ENCODE results near the gene WNT7B.

Gene WNT7B

GRCh38 chr22:45879552-45879949 lies 97.4 kb downstream of the WNT7B start:
- 93% methylated on average over 6 of the region's 6 CpGs for WGBS
- H3K4ac ChIP-seq (ENCODE audit: low read depth in 1 of 2, low read length in 2 of 2): no peak overlapping the region

GRCh38 chr22:45878901-45879551 lies 97.9 kb downstream of the WNT7B start:
- H3K79me1 ChIP-seq (replicated peaks; ENCODE audit: low read length, poor library complexity, severe bottlenecking): no peaks in the 10 kb centered on the region
- 65% methylated on average over 16 of the region's 16 CpGs for WGBS

More at GRCh38 chr22:45879552-45879949, 97.4 kb downstream of the WNT7B start:
- H3K9ac ChIP-seq (ENCODE audit: low read length): no peak overlapping the region
- H3K4me3 ChIP-seq (ENCODE audit: insufficient read depth in 1 of 2, low read depth in 1 of 2, low read length in 2 of 2): no peak overlapping the region
- H3K27ac ChIP-seq (ENCODE audit: low read length, poor library complexity, severe bottlenecking): no peak overlapping the region
- no peak overlapping the region for H2BK5ac ChIP-seq (ENCODE audit: low read depth, low read length, poor library complexity, severe bottlenecking)
- no peak overlapping the region for H3K14ac ChIP-seq (ENCODE audit: low read length in 2 of 2)
- peaks cover 0 to 5% of the 10 kb centered on the region in 2 experiments for H3K36me3 ChIP-seq (ENCODE audit: control insufficient read depth in 1 of 2, insufficient read depth in 2 of 2, low read depth in 1 of 2, low read length in 2 of 2)
- H2BK12ac ChIP-seq (ENCODE audit: low read length in 2 of 2): no peak overlapping the region
- no peaks in the 10 kb centered on the region for H3K79me1 ChIP-seq (replicated peaks; ENCODE audit: low read length, poor library complexity, severe bottlenecking)
- peaks cover 52 to 91% of the 10 kb centered on the region in 2 experiments for H3K27me3 ChIP-seq (ENCODE audit: control insufficient read depth in 1 of 2, insufficient read depth in 1 of 2, low read length in 2 of 2)
- no peaks in the 10 kb centered on the region for H3K9me3 ChIP-seq (ENCODE audit: control insufficient read depth, low read length)
- no peak overlapping the region for H2AK5ac ChIP-seq (ENCODE audit: low read length, severe bottlenecking)
- no peak overlapping the region for H3K18ac ChIP-seq (ENCODE audit: low read depth in 1 of 2, low read length in 2 of 2)
- H4K91ac ChIP-seq (ENCODE audit: low read length): no peak overlapping the region
- no peak overlapping the region for H2AFZ ChIP-seq (ENCODE audit: low read depth, low read length)
- H3K4me1 ChIP-seq (ENCODE audit: control insufficient read depth, insufficient read depth, low read depth, low read length): peaks cover 7% of the 10 kb centered on the region
- H3K23ac ChIP-seq (ENCODE audit: low read length in 2 of 2): no peak overlapping the region
- H4K8ac ChIP-seq (ENCODE audit: low read length): no peak overlapping the region
- H3K4me2 ChIP-seq (ENCODE audit: low read length, poor library complexity, severe bottlenecking): no peak overlapping the region
- no peak overlapping the region for H2BK15ac ChIP-seq (ENCODE audit: low read depth, poor library complexity, severe bottlenecking)
- DNase-seq: no peak
- no peak overlapping the region for H2BK120ac ChIP-seq (ENCODE audit: low read depth, low read length)

GRCh38 chr22:45878051-45878781 lies 98.7 kb downstream of the WNT7B start:
- 46% methylated on average over 25 of the region's 25 CpGs for WGBS
- Histone ChIP-seq H3K4me2 (ENCODE audit: low read length, poor library complexity, severe bottlenecking) (no peak overlapping the region), H3K18ac (ENCODE audit: low read depth in 1 of 2, low read length in 2 of 2) (no peak overlapping the region), H2BK12ac (ENCODE audit: low read length in 2 of 2) (no peak overlapping the region), H4K8ac (ENCODE audit: low read length) (no peak overlapping the region), H3K79me1 (replicated peaks; ENCODE audit: low read length, poor library complexity, severe bottlenecking) (no peaks in the 10 kb centered on the region), H2BK5ac (ENCODE audit: low read depth, low read length, poor library complexity, severe bottlenecking) (no peak overlapping the region), H4K91ac (ENCODE audit: low read length) (no peak overlapping the region), H2AK5ac (ENCODE audit: low read length, severe bottlenecking) (no peak overlapping the region), H3K14ac (ENCODE audit: low read length in 2 of 2) (no peak overlapping the region), H3K4ac (ENCODE audit: low read depth in 1 of 2, low read length in 2 of 2) (no peak overlapping the region), H3K9me3 (ENCODE audit: control insufficient read depth, low read length) (peaks cover 11% of the 10 kb centered on the region), H3K36me3 (ENCODE audit: control insufficient read depth in 1 of 2, insufficient read depth in 2 of 2, low read depth in 1 of 2, low read length in 2 of 2) (peaks cover 0 to 5% of the 10 kb centered on the region in 2 experiments), H2AFZ (ENCODE audit: low read depth, low read length) (no peak overlapping the region), H2BK120ac (ENCODE audit: low read depth, low read length) (no peak overlapping the region), H3K23ac (ENCODE audit: low read length in 2 of 2) (no peak overlapping the region), H3K4me3 (ENCODE audit: insufficient read depth in 1 of 2, low read depth in 1 of 2, low read length in 2 of 2) (no peak overlapping the region), H2BK15ac (ENCODE audit: low read depth, poor library complexity, severe bottlenecking) (no peak overlapping the region), H3K4me1 (ENCODE audit: control insufficient read depth, insufficient read depth, low read depth, low read length) (peaks cover 7% of the 10 kb centered on the region), H3K9ac (ENCODE audit: low read length) (no peak overlapping the region), H3K27ac (ENCODE audit: low read length, poor library complexity, severe bottlenecking) (no peak overlapping the region), H3K27me3 (ENCODE audit: control insufficient read depth in 1 of 2, insufficient read depth in 1 of 2, low read length in 2 of 2) (peaks cover 52 to 89% of the 10 kb centered on the region in 2 experiments)
- no peak for DNase-seq

More at GRCh38 chr22:45878901-45879551, 97.9 kb downstream of the WNT7B start:
- no peak overlapping the region for H3K23ac ChIP-seq (ENCODE audit: low read length in 2 of 2)
- no peak overlapping the region for H2BK12ac ChIP-seq (ENCODE audit: low read length in 2 of 2)
- peaks cover 52 to 93% of the 10 kb centered on the region in 2 experiments for H3K27me3 ChIP-seq (ENCODE audit: control insufficient read depth in 1 of 2, insufficient read depth in 1 of 2, low read length in 2 of 2)
- no peak overlapping the region for H4K91ac ChIP-seq (ENCODE audit: low read length)
- no peak overlapping the region for H3K4ac ChIP-seq (ENCODE audit: low read depth in 1 of 2, low read length in 2 of 2)
- no peak overlapping the region for H2BK120ac ChIP-seq (ENCODE audit: low read depth, low read length)
- peaks cover 0 to 5% of the 10 kb centered on the region in 2 experiments for H3K36me3 ChIP-seq (ENCODE audit: control insufficient read depth in 1 of 2, insufficient read depth in 2 of 2, low read depth in 1 of 2, low read length in 2 of 2)
- no peak overlapping the region for H3K4me2 ChIP-seq (ENCODE audit: low read length, poor library complexity, severe bottlenecking)
- H4K8ac ChIP-seq (ENCODE audit: low read length): no peak overlapping the region
- no peak overlapping the region for H3K14ac ChIP-seq (ENCODE audit: low read length in 2 of 2)
- no peak overlapping the region for H2BK5ac ChIP-seq (ENCODE audit: low read depth, low read length, poor library complexity, severe bottlenecking)
- H3K4me3 ChIP-seq (ENCODE audit: insufficient read depth in 1 of 2, low read depth in 1 of 2, low read length in 2 of 2): no peak overlapping the region
- DNase-seq: no peak
- H2AFZ ChIP-seq (ENCODE audit: low read depth, low read length): no peak overlapping the region
- H3K27ac ChIP-seq (ENCODE audit: low read length, poor library complexity, severe bottlenecking): no peak overlapping the region
- peaks cover 4% of the 10 kb centered on the region for H3K9me3 ChIP-seq (ENCODE audit: control insufficient read depth, low read length)
- H3K18ac ChIP-seq (ENCODE audit: low read depth in 1 of 2, low read length in 2 of 2): no peak overlapping the region
- H3K4me1 ChIP-seq (ENCODE audit: control insufficient read depth, insufficient read depth, low read depth, low read length): peaks cover 7% of the 10 kb centered on the region
- H3K9ac ChIP-seq (ENCODE audit: low read length): no peak overlapping the region
- H2BK15ac ChIP-seq (ENCODE audit: low read depth, poor library complexity, severe bottlenecking): no peak overlapping the region
- H2AK5ac ChIP-seq (ENCODE audit: low read length, severe bottlenecking): no peak overlapping the region

GRCh38 chr22:45877651-45878050 lies 99.3 kb downstream of the WNT7B start:
- H3K4me1 ChIP-seq (ENCODE audit: control insufficient read depth, insufficient read depth, low read depth, low read length): peaks cover 7% of the 10 kb centered on the region
- no peak overlapping the region for H4K91ac ChIP-seq (ENCODE audit: low read length)
- H2BK5ac ChIP-seq (ENCODE audit: low read depth, low read length, poor library complexity, severe bottlenecking): no peak overlapping the region
- no peak overlapping the region for H3K23ac ChIP-seq (ENCODE audit: low read length in 2 of 2)
- DNase-seq: no peak
- peaks cover 16% of the 10 kb centered on the region for H3K9me3 ChIP-seq (ENCODE audit: control insufficient read depth, low read length)
- no peak overlapping the region for H2AFZ ChIP-seq (ENCODE audit: low read depth, low read length)
- H3K9ac ChIP-seq (ENCODE audit: low read length): no peak overlapping the region
- H3K4me2 ChIP-seq (ENCODE audit: low read length, poor library complexity, severe bottlenecking): no peak overlapping the region
- 86% methylated on average over 18 of the region's 18 CpGs for WGBS
- H2BK120ac ChIP-seq (ENCODE audit: low read depth, low read length): no peak overlapping the region
- peaks cover 0 to 5% of the 10 kb centered on the region in 2 experiments for H3K36me3 ChIP-seq (ENCODE audit: control insufficient read depth in 1 of 2, insufficient read depth in 2 of 2, low read depth in 1 of 2, low read length in 2 of 2)
- no peaks in the 10 kb centered on the region for H3K79me1 ChIP-seq (replicated peaks; ENCODE audit: low read length, poor library complexity, severe bottlenecking)
- H3K18ac ChIP-seq (ENCODE audit: low read depth in 1 of 2, low read length in 2 of 2): no peak overlapping the region
- no peak overlapping the region for H2AK5ac ChIP-seq (ENCODE audit: low read length, severe bottlenecking)
- H2BK15ac ChIP-seq (ENCODE audit: low read depth, poor library complexity, severe bottlenecking): no peak overlapping the region
- no peak overlapping the region for H3K27ac ChIP-seq (ENCODE audit: low read length, poor library complexity, severe bottlenecking)
- no peak overlapping the region for H3K4ac ChIP-seq (ENCODE audit: low read depth in 1 of 2, low read length in 2 of 2)
- H4K8ac ChIP-seq (ENCODE audit: low read length): no peak overlapping the region
- no peak overlapping the region for H3K14ac ChIP-seq (ENCODE audit: low read length in 2 of 2)
- H2BK12ac ChIP-seq (ENCODE audit: low read length in 2 of 2): no peak overlapping the region
- H3K27me3 ChIP-seq (ENCODE audit: control insufficient read depth in 1 of 2, insufficient read depth in 1 of 2, low read length in 2 of 2): peaks cover 52 to 83% of the 10 kb centered on the region in 2 experiments
- no peak overlapping the region for H3K4me3 ChIP-seq (ENCODE audit: insufficient read depth in 1 of 2, low read depth in 1 of 2, low read length in 2 of 2)
